ENCODE results near the gene TBX5.

Gene TBX5

GRCh38 chr12:114316076-114316475, 89.9 kb downstream of the TBX5 start:
- FAIRE-seq, result no peak

GRCh38 chr12:114314974-114315720, 90.8 kb downstream of the TBX5 start:
- FAIRE-seq, result no peak

GRCh38 chr12:114314403-114314802, 91.5 kb downstream of the TBX5 start:
- no peak for FAIRE-seq

GRCh38 chr12:114313910-114314309, 92.0 kb downstream of the TBX5 start:
- FAIRE-seq, result no peak

GRCh38 chr12:114311974-114312373, 94.0 kb downstream of the TBX5 start:
- FAIRE-seq, result no peak

GRCh38 chr12:114306646-114307045, 99.3 kb downstream of the TBX5 start:
- FAIRE-seq, result no peak

- FAIRE-seq, result no peak
Measured at GRCh38 chr12:114305446-114305845, 100.5 kb downstream of the TBX5 start.
